Measurements from ENCODE around the gene ATPAF1.
"Not testable (repeated sequence)": the region's sequence is repeated elsewhere in the genome, so short reads cannot be mapped to it uniquely, and the experiment has no call there.

The ATPAF1 gene, protein sequence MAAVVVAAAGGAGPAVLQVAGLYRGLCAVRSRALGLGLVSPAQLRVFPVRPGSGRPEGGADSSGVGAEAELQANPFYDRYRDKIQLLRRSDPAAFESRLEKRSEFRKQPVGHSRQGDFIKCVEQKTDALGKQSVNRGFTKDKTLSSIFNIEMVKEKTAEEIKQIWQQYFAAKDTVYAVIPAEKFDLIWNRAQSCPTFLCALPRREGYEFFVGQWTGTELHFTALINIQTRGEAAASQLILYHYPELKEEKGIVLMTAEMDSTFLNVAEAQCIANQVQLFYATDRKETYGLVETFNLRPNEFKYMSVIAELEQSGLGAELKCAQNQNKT

DNA sequence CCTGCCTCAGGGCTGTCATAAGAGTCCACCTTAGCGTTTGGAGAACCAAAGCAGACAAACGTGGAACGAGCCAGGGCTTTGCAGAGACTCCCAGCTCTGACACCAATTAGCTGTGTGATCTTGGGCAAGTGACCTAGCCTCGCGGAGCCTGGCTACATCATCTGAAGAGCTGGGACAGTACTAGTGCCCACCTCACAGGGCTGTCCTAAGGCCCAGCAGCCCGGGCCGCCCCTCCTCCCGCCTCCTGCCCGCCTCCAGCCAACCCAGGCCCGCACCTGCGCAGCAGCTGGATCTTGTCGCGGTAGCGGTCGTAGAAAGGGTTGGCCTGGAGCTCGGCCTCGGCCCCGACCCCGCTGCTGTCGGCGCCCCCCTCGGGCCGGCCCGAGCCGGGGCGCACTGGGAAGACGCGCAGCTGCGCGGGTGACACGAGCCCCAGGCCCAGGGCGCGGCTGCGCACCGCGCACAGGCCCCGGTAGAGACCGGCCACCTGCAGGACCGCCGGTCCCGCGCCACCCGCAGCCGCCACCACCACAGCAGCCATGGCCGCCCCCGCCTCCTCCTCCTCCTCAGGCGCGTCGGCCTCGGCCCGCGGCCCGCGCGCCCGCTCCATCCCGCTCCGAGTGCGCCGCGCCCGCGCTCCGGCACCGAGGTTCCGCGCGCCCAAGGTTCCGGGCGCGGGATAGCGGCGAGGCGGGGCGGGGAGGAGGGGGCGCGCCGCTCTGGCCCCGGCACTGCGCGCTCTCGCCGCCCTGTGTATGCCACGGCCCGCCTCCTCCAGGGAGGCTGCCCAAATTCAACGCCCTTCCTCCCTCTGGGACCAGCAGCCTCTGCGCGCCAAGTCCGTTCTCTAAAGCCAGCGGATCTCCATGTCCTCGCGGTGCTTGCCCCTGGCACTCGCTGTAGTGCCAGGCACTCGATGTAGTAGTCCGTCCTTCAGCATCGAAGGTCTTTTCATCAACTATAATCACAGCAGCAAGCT, at the start of gene ATPAF1:
Gene ATPAF1, minus strand, starts transcription at position 583 of the 979 bp plus-strand sequence. Its CDS starts 42 bp downstream, at position 541.
- DNase-seq, result no peak

DNA sequence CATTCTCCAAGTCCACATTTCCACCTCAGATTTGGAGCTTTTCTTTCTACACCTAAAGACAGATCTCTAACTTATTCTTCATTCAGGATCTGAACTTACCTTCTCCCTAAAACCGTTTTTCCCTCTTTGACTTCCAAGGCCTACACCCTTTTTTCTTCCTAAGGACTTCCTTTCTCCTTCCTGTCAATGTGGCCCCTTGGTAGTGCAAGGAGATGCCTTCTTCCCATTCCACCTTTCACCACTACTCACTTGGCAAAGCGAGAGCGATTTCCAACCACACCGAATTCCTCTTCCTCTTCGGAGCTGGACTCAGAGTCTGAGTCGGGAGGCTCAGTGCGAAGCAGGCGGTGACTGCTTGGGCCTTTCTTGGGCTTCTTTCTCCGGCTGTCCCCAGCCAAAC, 49.5 kb upstream of the ATPAF1 start:
- no peak for DNase-seq

DNA sequence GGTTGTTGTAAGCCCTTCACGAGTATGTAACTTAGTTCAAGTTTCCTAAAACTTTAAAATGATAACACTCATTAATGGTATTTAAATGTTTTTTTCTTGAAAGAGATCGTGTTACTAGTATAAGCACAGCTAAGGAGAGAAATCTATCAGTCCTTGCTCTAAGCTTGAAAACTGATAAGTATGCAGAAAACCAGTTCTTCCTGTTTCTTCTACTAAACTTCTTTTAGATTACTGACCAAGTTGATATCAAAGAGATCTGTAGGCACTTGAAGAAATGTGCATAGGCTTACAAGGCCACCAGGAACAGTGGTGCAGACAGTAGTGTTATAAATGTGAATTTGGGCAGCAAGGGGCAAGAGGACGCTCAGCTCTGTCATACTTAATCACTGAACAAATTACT, 46.8 kb upstream of the ATPAF1 start:
- no peak for DNase-seq

DNA sequence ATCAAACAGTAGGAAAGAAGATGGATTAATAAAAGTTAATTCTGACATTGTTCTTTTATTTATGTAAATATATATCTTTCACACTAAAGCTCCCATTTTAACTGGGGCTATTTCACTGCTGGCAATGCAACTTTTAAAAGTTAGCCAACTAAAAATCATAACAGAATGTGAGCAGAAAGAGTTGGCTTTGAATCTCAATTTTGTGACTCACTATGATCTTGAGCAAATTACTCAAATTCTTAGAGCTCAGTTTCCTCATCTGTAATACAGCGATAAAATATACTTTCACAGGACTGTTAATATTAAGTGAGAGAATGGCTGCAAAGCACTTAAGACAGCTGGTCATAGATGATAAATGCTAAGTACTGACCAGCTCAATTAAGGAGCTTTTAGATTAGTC, 40.0 kb upstream of the ATPAF1 start:
- DNase-seq, result no peak

DNA sequence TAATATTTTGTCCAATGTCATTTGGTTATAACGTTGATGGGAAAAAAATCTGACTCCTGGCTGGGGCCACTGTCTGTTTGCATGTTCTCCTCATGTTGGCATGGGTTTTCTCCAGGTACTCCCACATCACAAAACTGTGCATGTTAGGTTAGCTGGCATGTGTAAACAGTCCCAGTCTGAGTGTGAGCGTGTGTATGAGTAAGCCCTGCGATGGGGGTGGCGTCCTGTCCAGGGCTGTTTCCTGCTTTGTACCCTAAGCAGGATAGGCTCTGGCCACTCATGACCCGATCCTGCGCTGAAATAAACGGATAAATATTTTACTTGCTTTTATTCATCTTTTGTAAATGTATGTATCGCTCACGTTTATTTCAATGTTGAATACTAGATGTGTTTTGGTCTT, 37.2 kb upstream of the ATPAF1 start:
- no peak for DNase-seq

DNA sequence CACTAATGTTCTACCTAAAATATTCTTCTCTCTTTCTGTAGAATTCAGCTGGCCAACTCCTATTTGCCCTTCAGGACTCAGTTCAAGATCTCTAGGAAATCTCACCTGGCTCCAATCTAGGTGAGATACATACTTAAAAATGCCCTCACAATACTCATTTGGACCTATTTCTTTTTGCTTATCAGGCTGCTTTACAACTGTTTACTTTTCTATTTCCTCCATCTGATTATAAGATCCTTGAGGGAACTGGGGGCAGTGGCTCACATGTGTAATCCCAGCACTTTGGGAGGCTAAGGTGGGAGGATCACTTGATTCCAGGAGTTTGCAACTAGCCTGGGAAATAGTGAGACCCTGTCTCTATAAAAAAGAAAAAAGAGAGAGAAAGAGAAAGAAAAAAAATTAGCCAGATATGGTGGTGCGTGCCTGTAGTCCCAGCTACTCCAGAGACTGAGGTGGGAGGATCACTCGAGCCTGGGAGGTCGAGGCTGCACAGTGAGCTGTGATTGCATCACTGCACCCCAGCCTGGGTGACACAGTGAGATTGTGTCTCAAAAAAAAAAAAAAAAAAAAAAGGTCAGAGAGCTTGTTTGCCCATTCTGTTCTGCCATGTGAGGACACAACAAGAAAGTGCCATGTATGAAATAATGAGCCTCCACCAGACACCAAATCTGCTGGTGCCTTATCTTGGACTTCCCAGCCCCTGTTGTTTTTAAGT, 35.9 kb upstream of the ATPAF1 start:
- no peak for DNase-seq

DNA sequence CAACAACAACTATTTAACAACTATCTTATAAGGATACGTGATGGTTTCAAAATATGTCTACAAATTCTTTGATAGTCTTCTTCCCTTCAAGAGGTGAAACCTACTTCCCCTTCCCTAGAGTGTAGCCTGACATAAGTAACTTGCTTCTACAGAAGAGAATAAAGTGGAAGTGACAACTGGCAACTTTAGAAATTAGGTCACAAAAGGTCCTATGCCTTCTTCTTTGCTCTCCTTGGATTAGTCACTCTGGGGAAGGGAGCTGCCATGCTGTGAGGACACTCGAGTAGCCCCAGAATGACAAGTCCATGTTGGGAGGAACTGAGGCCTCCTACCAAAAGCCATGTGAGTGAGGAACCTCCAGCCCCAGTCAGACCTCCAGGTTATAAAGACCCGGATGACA, 31.5 kb upstream of the ATPAF1 start:
- DNase-seq, result no peak

DNA sequence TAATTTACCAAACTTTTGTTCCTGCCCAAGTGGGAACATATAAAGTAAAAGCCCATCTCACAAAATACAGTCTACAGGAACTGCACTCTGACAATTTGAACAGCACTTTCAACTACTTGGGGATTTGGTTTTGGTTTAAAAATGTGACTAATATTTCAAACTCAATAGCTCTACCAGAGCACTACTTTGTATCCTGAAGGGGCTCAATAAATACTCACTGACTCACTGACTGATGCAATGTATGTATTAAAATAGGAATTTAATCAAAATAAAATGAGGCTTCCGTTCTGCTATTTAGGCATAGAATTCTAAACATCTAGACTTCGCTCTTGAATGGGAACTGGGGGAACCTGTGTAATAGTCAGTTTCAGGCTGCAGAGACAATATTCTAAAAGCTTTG, 28.9 kb upstream of the ATPAF1 start:
- no peak for DNase-seq

DNA sequence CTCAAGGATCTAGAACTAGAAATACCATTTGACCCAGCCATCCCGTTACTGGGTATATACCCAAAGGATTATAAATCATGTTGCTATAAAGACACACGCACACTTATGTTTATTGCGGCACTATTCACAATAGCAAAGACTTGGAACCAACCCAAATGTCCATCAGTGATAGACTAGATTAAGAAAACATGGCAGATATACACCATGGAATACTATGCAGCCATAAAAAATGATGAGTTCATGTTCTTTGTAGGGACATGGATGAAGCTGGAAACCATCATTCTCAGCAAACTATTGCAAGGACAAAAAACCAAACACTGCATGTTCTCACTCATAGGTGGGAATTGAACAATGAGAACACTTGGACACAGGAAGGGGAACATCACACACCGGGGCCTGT, 26.5 kb upstream of the ATPAF1 start:
- DNase-seq, result not testable (repeated sequence)

DNA sequence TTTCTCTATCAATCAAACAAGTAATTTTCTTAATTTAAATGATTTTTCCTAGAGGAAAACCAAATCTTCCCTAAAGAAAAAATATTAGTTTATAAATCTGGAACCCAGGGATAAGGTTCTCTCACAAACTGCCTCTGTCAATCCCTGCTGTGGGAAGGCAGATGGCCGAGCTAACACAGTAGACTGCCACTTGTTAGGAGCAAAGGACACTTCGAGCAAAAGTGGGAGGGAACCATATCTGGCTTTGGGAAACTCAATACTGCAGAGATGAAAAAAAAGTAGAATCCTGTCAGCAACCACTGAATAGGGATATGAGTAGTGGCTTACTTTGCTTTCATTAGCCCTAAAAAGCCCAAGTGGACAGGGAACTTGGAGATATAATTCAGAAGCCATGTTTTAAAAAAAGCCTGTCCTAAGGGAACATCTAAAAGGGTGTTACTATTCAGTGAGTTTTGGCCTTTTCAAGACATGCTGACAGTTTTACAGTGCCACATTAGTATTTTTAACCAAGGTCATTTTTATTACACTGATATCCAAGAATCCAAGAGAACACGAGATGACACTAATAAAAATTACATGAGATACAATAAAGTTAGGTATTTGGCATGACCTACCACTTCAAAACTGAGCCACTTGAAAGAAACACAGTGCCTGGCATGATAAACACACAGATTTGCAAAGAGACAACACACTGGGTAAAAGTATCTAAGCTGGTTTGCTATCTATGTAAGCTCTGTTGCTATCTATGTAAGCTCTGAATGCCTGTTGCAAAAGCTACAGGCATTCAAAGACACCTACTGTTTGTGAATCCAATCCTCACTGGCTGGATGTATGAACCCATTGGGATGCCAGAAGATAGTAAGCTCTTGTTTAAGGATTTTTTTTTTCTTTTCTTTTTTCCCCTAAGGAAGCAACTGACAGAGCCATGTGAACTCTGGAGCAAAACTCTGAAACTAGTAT, 24.9 kb upstream of the ATPAF1 start:
- DNase-seq, result no peak

DNA sequence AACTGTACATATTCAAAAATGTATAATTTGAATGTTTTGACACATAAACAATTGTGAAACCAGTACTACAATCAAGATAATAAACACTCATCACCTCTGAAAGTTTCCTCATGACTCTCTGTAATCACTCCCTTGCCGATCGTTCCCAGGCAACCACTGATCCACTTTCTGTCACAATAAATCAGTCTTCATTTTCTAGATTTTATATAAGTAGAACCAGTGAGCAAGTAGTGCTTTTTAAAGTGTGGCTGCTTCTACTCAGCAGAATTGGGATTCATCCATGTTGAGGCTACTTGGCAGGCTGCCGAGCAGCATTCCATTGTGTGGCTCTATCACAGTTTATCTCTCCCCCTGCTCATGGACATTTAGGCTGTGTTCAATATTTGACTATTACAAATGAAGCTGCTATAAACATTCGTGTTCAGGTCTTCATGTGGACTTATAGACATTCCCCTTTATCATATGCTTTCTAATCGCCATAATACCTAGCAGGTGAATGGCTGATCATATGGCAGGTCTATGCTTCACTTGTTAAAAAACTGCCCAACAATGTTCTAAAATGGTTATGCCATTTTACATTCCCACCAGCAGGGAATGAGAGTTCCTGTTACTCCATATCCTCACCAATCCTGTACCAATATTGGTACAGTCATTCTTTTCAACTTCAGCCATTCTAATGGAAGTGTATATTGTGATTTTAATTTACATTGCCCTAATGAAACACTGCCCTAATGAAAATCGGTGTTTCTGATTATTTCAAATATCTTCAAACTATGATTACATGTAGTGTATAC, 24.0 kb upstream of the ATPAF1 start:
- DNase-seq, result no peak

DNA sequence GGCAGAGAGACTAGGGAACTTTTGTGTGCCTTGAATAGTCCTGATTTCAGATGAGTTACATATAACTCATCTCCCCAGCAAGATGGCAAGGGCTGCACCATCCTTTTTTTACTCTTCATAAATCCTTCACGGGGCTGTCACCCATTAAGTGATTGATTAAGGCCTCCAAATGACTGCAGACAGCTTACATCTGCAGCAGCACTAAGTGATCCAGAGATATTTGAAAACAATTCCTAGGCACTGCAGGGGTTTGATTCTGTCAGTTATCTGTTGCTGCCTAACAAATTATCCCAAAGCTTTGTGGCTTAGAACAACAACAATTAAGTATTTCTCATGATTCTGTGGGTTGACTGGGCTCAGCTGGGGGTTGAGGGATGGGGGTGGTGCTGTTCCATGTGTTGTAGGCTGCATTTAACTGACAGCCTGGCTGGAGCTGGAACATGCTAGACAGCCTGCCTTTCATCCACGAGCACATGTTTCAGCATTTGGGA, 22.8 kb upstream of the ATPAF1 start:
- DNase-seq, result no peak

DNA sequence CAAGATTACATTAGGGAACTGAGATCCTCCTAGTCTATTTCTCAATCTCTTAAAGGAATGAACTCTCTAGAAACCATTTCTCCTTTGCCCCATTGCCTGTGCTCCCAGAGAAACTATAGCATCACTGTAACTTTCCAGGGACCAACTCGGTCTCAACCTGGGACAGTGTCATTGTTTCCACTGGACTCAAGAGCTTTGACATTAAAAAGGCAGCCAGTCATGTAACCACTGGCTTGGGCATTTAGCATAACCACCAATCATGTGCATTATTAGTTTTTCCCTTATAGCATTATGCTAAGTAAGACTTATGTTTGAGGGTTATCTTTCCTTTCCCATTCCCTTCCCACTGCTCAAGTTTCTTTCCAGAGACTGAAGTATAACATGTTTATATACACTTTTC, 21.7 kb upstream of the ATPAF1 start:
- no peak for DNase-seq

DNA sequence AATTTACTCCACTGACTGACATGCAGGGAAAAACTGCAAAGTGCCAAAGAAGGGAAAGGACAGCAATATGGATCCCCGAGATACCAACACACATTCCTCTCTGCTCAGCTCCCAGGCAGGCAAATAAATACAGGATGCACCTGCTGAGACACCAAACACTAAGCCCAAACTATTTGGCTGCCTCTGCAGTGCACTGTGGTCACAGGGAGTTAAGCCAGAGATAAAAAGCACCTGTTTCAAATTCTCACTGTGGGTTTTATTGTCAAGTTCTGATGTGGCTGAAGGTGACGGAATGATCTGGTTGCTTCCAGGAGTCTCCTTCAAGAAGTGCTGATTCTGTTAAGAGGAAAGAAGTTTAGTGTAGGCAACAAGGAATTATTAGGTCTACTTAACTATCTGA, 21.2 kb upstream of the ATPAF1 start:
- no peak for DNase-seq

DNA sequence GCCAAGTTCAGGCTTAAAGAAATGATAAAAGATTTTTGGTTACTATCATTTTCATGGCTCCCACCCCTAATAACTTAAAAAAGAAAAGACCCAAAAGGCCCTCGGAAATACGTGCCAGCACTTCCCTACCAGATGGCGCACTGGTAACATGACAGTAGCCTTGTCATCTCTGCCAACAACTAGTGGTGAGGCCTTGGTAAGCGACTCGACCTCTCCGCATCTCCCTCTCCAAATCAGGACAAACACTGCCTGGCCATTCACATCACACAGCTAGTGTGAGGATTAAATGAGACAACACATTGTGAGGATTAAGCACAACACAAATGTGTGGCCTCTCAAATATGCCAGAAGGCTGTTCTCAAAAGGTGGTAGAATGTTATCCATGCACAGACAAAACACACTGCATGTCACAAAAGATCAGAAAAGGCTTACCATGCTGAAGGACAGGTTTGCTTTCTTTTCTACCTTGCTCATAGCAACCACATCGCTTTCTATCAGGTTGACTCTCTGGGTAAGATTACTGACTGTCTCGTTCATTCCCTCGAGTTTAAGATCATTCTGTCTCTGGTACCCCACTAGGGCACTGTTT, 19.9 kb upstream of the ATPAF1 start:
- DNase-seq, result no peak

DNA sequence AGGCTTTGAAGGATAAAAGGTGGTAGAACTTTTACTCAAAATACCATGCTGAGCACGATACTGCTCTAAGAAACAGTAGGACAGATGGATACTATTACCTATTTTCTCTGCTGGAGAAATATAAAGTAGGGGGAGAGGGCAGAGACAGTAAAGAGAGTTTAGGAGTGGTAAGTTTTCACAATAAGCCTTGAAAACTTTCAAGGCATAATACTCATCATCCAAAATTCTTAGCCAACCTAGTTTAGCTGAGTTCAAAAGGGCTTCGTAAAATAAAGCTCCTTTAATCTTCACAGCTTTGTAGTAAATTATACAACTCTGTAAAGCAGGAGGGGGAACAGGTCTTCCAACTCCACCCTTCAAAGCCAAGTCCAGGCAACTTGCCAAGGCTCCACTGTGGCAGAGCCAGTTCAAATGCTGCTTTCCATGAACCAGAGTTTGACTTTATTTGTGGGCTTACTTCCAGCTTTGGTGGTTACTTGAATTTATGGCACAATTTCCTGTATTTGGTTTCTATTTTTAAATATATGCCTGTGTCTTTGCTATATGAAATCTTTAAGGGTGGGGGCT, 19.0 kb upstream of the ATPAF1 start:
- DNase-seq, result peak; percentile 28

DNA sequence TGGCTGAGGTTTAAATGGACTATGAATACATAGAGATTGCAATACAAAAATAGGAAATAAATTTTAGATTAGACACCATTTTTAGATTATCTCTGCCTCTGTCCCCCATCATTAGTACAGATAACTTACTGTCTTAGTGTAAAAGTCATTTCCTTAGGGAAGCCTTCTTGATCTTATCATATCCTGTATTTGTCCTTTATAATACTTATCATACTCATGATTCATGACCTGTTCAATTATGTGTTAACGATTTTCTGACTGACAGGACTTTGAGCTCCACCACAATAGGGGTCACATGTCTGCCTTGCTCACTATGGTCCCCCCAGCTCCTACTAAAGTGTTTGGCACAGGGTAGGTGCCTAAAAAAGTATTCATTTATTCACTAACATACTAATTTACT, 18.1 kb upstream of the ATPAF1 start:
- no peak for DNase-seq

DNA sequence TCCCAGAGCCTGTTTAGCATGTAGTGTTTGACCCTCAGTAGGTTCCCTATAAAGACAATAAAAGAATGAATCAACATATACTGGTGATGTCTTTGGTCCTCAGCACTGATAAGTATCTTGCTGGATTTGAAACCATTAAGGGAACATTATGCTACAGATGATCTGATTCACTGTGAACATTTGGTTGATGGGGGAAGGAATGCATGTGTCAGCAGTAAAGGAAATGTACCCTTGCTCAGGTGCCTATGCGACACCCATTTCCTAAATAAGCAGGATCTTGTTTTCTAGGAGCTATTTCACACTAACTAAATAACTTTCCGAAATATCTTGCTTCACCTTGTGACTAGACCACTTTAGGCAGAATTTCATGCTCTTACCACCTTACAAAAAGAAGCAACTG, 16.5 kb upstream of the ATPAF1 start:
- no peak for DNase-seq

DNA sequence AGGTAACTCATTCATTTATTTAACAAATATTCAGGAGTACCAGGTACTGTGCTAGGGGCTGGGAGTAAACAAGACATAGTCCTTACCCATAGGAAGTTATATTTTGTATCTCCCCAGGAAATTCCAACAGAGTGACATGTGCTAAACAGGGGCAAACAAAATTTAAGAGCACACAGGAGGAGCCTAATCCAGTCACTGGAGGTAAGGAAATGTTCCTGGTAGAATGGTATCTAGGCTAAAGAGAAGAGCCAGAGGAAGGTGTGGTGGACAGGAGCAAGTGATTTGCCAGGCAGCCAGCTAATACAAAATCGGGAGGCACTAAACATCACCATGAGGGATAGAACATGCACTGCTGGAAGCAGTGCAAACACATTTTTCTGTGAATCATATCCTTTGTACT, 13.9 kb upstream of the ATPAF1 start:
- DNase-seq, result no peak

DNA sequence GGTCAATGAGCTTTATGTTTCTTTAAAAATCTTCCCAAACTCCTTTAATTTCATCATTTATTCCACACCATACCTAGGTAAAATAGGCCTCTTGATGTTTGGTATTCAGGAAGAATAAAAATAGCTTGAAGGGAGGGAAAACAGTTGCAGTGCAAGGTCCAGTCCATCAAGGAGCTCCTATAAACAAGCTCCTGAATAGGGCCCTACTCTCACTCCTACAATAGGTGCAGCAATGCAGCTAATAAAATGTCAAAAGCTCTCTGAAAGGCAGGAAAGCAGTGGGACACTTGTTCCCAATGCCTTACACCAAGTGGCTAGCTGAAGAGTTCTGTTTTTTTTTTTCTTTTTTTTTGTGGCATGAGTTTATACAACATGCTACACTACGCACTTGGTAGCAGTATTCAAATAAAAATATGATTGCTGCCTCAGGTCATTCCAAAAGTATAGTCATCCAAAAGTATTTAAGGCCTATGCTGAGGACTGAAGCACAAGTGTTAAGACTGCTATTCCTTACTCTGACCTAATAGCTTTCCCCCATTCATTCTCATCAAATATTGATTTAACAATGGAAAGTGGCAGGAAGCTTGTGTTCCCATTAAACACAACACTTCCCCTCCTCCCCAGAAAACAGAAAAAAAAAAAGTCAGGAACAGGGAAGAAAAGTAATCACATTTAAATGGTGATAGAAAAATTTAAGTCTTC, 13.3 kb upstream of the ATPAF1 start:
- DNase-seq, result no peak
